Stimulated activated CD8-positive, alpha-beta memory T cell treated with anti-CD3 and anti-CD28 coated beads, Interleukin-12 subunit alpha, Interleukin-12 subunit beta, amount 100 ng/mL, for 4 hours (primary cell): Measurements from ENCODE around the gene WDFY2.
"Not testable (repeated sequence)": the region's sequence is repeated elsewhere in the genome, so short reads cannot be mapped to it uniquely, and the experiment has no call there.

Experiments used
- DNase-seq: peaks from one replicate; pipeline ENCODE4 v3.0.0-alpha.2; 2020; ENCODE audit warnings: low read depth

WDFY2 gene

GRCh38 chr13:51564252-51564651 lies 20.0 kb upstream of the WDFY2 start:
- DNase-seq = no peak

DNA sequence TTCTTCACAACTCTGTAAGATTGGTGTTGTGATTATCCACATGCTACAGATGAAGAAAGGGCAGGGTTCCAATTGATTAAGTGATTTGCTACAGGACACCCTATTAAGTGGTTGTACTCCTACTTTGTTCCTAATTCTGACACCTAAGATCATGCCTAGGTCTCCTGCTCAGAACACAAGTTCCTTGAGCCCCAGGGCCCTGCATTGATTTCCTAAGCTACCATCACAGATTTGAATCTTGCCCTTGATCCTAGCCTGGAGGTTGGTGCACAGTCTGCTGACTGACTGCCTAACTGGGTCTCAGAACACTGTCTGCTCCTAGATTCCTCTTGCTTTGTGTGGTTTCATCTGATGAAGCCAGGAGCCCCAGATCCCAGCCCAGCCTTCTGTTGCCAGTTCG lies 19.6 kb upstream of the WDFY2 start:
- DNase-seq = no peak

DNA sequence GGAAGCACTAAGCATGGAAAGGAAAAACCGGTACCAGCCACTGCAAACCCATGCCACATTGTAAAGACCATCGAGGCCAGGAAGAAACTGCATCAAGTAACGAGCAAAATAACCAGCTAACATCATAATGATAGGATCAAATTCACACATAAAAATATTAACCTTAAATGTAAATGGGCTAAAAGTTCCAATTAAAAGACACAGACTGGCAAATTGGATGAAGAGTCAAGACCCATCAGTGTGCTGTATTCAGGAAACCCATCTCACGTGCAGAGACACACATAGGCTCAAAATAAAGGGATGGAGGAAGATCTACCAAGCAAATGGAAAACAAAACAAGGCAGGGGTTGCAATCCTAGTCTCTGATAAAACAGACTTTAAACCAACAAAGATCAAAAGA lies 15.3 kb upstream of the WDFY2 start:
- DNase-seq = not testable (repeated sequence)

DNA sequence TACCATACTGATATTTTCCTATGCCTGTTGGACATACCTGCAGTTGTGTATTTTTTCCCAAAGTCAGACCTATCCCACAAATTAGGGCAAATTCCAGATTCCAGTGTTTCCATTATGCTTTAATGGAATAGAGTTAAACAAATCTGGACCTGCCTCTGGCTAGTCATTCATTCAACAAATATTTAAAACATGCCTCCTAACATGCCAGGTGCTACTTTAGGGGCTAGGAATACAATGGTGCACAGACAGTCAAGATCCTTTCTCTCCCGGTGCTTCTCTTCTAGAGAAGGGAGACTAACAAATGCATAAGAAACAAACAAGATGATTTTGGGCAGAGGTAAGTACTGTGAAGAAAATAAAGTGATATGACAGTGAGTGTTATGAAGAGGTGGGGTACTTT lies 7.5 kb upstream of the WDFY2 start:
- no peak for DNase-seq

- DNase-seq = no peak
These were observed 6.6 kb upstream of the WDFY2 start for GRCh38 chr13:51577690-51578089.

DNA sequence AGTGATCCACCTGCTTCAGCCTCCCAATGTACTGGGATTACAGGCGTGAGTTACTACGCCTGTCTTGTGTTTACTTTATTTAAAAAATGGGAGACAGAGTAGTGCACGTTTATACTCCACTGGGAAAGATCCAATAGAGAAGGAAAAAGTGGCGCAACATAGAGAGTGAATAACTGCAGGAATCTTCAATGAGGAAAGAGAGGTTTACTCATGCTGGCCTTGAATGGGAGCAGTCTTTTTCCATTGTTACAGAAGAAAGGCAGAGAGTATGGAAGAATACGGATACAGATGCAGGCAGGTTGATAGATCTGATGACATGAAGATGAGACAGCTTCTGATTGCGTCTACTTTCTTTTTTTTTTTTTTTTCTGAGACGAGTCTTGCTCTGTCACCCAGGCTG lies 4.6 kb upstream of the WDFY2 start:
- no peak for DNase-seq

GRCh38 chr13:51581148-51581820 lies 3.0 kb upstream of the WDFY2 start:
- no peak for DNase-seq

- no peak for DNase-seq
These were observed 790 bp upstream of the WDFY2 start for GRCh38 chr13:51583469-51583874.

DNA sequence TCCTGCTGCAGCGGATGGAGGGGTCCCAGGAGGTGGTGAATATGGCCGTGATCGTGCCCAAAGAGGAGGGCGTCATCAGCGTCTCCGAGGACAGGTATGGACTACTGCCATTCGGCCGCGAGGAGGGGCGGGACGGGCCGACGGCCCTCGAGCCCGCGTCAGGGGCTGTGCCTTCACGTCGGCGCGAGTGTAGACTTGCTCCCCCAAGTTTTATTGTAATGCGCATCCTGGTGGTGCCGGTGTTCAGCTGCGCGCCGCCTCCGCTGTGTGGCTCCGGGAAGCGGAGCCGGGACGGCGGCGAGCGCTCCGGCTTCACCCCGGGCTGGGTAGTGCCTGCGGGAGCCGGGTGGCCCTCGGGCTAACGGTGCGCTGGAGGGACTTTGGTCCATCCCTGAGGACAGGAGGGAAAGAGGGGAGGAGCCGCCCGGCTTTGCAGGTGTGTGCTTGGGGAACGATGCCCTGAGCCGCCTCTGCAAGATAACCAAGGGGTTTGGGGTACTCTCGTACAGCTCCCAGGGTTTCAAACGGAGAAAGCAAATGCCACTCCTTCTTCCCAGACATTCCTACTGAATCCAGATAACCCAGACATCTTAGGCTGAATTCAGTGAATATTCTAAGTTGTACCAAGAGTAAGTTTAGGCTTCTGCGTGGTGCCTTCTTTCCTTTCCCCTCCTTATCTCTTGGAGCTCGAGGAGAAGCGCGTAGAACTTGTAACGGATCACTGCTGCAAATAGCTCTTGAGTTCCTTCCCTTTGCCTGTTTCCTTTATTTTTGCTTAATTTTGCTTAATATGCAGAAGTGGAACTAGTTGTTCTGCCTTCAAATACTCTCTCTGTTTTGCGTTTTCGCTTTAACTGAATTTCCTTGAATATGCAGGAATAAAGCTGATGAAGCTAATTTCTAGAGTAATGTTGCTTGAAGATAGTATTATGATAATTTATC lies 740 bp downstream of the WDFY2 start:
- peak; percentile 43 for DNase-seq

- DNase-seq = no peak
These were observed 1.4 kb downstream of the WDFY2 start for GRCh38 chr13:51585696-51586095.

DNA sequence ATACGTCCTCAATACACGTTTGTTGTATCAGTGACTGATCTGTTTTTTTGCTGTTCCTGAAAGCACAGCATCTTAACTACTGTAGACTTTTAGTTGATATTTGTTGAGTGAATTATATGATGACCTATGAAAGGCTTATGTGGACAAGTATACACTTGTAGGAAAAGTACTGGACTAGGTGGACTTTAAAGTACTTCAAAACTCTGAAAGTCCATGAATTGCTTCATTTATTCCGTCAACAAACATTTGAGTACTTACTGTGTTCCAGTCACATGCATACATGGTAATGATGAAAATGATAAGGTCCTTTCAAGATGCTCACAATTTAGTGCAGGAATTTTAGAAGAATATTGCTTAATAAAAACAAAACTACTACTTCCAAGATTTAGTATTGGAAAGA lies 3.1 kb downstream of the WDFY2 start:
- DNase-seq = no peak

DNA sequence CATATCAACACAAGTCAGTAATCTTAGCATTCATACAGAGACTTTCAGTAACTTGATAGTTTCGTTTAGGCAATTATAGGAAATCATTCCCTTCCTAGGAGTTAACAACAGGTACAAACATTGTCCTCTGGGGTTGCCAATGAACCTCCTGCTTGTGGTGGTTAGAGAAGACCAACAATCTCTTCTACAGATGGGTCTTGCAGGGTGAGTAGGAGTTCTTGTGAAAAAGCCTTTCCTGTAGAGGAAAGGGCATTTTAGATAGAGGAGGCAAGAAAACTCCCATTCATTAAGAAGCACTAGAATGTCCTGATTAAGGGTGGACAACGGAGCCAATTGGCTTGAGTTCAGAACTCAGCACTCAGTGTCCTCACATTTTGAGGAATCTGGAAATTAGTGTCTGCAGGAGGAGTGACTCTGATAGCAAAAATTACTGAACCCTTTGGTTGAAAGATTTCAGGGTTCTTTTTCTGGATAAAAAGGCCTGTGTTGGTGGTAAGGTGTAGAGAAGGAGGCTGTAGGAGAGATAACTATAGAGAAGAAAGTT lies 4.2 kb downstream of the WDFY2 start:
- no peak for DNase-seq

DNA sequence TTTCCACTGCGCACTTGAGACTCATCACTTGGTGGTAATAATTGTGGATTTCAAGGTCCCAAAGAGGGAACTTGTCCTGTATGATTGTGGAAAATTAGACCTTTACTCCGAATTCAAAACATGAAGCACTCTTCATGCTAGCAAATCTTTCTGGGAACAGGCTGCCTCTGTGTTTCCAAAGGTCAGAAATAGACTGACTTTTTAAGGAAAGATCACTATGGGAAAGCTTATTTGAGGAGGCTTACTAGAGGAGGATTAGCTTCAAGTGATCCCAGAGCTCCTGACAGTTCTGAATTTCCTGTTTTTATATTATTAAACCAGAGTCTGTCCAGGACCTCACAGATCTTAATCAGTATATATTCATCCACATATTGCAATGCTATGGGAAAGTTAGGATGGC lies 5.5 kb downstream of the WDFY2 start:
- DNase-seq = no peak

- DNase-seq = no peak
These were observed 6.1 kb downstream of the WDFY2 start for GRCh38 chr13:51590231-51590970.

GRCh38 chr13:51590971-51591627 lies 6.8 kb downstream of the WDFY2 start:
- no peak for DNase-seq

- DNase-seq = not testable (repeated sequence)
These were observed 7.7 kb downstream of the WDFY2 start for GRCh38 chr13:51591938-51592337.

GRCh38 chr13:51594432-51594831 lies 10.2 kb downstream of the WDFY2 start:
- no peak for DNase-seq

DNA sequence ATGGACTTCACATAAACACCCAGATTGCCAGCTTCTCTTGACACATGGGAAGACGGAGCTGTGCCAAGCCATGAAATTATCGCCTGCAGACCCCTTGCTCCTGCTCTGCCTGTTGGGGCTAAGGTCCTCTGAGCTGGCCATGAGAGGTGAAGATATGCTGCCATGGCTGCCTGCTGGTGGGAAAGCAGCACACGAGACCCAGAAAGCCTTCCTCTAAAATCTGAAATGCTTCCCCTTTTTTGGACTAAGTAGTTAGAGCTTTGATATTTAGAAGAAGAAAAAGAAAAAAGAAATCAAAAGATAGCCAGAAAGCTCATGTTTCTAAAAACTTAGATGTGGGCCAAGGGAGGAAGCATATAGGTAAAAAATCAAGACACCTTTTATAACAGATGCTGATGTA lies 11.2 kb downstream of the WDFY2 start:
- DNase-seq = no peak

DNA sequence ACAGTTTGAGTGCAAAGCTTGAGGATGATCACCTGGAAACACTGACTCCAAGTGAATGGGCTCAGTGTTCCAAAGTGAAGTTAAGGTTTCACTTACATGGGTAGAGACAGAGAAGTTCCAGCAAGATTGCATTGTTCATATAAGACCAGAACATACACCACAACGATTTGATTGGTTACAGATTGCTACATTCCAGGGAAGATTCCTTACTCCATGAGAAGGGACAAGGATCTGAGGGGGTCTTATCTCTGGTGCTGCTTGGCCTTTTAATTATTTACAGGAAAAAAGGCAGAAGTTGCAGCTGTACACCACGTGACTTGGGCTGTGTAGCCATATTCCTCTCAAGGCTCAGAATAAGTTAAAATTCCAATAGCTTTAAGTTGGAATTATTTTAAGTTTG lies 12.3 kb downstream of the WDFY2 start:
- no peak for DNase-seq

DNA sequence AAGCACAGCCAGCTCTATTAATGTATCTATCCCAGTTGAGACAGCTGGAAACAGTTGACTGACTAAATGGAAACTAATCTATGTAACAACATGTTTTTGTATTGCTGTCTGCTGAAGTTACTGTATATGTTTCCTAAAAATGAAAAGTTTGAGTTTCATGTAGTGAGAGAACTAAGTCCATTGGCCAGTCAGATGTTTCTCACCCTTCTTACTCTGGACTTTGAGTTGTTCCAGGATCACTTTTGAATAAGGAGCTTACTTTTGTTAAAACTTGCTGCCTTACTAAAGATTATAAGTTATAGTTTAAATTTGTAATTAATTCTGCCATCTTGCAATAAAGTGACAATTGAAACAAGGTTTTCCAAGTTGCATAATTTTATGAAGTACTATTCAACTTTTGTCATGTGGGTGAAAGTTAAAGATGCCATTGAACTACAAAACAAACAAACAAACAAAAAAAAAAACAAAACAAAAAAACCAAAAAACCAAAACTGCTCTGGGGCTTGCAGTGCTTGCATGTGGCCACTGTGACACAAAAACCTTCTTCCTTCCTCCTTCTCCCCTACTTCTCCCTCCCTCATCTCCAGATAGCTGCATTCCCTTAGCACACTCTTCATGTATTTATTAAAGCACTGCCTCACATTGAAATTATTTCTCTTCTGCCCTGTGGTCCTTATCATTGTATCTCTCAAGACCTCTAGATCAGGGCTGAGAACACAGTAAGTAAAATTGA lies 15.3 kb downstream of the WDFY2 start:
- no peak for DNase-seq

DNA sequence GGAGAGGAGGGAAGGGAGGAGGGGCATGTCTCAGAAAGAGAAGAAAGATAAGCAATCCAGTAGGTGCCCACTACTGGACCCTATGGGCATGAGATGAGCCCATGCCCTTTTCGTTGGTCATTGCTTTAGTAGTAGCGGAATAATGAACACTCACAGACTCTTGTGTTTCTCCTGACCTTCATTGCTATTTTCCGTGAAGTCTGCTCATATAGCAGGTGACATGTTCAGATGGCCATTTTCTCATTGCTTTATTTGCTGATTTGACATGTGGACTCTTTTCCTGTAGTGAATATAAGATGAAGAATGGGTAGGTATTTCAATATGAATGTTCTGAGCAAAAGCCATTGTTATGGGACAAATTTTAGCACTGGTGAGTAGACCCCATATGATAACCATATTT lies 16.4 kb downstream of the WDFY2 start:
- DNase-seq = no peak
